HG02840 (cell line): ENCODE measurements around the gene TRAF2.

Experiments used
- ATAC-seq: cut with Tn5 transposase; IDR thresholded peaks from one replicate; pipeline ENCODE4 v1.9.1; 2021; ENCODE audit warnings: mild to moderate bottlenecking, moderate library complexity, moderate number of reproducible peaks; ENCODE audit not compliant: unreplicated experiment, low FRiP score

TRAF2 gene

DNA sequence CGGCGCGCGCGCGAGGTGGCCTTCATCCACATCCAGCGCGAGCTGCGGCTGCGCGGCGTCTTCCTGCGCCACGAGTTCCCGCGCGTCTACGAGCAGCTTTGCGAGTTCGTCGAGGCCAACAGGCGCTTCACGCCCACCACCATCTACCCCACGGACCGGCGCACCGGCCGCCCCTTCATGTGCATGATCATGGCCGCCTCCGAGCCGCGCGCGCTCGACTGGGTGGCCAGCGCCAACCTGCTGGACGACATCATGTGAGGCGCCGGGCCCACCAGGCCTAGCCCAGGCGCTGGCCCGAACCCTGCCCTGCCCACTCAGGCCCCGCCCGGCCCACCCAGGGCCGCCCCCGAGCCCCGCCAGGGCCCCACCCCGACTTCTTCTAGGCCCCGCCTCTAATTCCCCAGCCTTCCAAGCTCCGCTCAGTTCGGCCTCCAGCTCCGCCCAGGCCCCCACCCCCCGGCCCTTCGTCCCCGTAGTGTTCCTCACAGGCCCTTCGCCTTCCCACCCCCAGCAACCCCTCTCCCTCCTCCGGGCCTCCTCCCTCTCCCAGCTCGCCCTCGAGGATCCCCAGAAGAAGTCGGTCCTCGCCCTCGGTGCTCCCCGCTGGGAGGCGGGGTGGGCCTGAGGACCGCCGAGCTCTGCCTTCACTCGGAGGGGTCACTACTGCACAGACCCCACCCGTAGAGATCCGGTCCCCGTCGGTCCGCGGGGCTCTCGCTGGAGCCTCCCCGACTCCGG, 39.1 kb upstream of the TRAF2 start:
- ATAC-seq = no peak

DNA sequence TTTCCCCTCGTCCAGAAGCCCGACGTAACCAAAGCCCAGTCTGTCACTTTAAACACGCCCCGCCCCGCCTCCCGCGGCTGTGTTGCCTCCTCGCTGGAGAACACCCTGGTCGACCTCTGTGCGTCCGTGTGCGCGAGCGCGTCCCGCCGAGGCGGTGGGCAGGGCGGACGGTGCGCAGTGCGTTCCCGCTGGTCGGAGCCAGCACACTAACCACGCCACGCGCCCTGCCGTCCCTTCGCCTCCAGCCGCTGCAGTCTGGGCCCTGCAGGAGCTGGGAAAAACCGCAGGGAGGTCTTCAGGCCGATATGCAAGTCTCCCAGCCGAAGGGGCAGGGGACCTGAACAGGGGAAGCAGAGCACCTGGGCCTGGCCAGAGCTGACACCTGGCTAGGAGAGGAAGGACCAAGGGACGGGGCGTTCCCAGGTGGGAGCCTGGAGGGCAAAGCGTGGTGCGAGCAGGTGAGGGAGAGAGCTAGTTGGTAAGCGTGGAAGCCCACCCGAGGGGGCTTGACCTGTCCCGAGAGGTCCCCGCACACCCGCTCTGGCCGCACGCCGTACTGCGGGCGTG, 38.4 kb upstream of the TRAF2 start:
- ATAC-seq = no peak

DNA sequence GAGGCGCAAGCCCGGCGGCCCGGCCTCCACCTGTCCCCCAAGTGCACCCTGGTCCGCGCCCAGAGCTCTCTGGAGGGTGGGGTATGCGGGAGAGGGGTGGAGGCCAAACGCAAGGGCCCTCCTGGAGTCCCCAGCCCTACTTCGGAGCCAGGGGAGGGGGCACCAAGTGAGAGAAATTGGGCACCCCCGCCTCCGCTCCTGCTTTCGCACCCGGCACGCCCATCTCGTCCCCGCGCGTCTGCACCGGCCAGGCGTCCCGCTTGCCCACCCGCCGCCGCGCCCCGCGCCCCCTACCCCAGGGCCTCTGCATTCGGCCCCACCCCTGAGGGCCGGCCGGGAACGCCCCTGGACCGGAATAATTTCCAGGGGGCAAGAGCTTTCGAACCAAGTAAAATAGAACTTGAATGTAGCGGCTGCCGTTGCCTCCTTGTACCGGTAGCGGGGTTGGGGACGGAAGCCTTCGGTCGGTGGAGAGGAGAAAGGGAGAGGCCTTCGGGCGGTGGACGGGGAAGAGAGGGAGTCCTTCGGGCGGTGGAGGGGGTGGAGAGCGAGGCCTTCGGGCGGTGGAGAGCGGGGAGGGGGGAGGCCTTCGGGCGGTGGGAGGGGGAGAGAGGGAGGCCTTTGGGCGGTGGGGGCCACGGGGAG, 37.8 kb upstream of the TRAF2 start:
- no peak for ATAC-seq

DNA sequence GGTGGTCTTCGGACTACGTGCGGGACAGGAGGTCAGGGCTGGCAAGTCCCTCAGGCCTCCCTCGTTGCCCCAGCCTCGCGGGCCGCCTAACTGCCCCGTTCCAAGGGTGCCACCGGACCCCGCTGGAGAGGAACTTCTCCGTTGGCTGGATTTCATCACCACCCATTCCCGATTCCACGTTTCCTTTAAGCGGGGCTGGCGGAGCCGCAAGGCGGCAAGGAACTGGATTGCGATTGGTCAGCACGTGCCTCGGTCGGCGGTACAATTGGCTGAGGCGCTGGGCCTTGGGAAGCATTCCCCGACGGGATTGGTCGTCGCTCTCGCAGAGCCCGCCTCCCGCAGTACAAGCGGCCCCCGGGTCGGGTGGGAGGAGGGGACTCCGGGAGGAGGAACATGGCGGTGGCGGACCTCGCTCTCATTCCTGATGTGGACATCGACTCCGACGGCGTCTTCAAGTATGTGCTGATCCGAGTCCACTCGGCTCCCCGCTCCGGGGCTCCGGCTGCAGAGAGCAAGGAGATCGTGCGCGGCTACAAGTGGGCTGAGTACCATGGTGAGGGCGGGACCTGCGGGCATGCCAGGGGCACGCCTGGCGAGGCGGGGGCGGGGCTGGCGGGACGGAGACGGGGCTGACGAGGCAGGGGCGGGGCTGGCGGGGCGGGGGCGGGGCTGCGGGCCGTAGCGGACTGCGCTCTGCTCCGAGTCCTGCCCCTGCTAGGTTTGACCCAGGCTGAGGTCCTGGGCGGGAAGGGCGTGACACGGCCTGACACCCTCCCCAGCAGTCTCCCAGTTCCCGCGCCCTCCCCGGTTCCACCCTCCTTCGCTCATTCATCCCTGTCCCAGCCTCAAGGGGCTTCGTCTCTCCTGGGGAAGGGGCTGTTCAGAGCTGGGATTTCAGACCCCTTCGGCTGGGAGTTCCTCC, 37.0 kb upstream of the TRAF2 start, which contains the start of gene PHPT1:
Gene PHPT1, plus strand, starts transcription at position 372 of the 922 bp plus-strand sequence. Its CDS starts 22 bp downstream, at position 394.
- peak; percentile 85 for ATAC-seq

DNA sequence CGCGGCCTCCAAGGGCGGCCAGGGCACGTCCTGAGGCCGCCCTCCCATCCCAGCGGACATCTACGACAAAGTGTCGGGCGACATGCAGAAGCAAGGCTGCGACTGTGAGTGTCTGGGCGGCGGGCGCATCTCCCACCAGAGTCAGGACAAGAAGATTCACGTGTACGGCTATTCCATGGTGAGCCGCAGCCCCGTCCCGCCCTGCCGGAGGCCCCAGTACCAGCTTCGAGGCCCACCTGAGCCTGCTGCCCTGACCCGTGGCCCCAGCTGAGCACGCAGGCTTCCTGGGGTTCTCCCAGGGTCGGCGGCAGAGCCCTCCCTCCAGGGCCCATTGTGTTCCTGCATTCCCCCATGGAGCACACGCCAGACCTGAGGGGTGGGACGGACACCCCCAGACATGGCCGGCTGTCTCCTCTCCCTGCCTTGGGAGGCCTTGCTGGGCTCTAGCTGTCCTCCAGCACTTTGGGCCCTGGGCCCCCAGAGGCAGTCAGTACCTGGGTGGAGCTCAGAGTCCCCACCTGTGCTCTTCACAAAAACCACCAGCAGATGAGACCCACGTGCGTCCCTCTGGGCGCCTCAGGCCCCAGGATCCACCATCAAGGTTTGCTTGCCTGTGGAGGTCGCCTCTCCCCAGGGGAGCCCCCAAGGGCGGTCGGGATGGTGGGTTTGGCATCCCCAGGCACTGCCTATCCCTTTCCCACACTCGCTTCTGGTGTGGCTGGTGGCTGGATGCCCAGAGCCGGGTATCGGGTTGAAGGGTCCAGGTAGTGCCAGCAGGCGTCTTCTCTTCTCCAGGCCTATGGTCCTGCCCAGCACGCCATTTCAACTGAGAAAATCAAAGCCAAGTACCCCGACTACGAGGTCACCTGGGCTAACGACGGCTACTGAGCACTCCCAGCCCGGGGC, 36.1 kb upstream of the TRAF2 start:
- ATAC-seq = no peak

DNA sequence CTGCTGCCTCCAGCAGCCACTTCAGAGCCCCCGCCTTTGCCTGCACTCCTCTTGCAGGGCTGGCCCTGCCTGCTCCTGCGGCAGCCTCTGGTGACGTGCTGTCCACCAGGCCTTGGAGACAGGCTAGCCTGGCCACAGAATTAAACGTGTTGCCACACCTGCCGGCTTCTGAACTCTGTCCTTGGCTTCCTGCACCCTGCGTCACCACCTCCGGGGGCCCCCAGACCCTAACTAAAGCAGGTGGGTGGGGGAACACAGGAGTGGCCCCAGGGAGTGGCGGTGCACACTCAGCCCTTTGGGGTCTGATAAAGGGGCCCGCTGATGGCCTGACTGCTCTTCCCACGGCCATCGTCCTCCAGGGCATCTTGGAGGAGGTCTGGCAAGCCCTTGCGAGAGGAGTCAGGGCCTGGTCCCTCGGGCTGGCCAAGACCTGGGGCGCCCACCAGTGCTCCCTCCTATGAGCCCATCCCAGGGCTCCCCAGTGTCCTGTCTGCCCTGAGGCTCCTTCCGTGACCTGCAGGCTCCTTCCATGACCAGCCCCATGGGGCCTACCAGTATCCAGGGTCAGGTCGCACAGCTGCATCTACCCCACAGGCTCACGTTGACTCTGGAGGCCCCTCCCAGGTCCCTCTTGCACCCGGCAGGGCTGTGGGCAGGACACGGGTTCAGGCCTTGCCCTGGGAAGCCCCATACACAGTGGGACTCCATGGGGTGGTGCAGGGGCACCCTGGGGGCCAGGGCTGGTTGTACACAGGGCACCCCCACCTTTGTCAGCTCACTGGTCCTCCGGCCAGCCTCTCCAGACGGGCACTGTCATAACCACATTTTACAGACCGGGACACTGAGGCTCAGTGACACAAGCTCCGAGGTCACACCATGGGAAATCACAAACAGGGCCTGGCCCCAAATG, 35.2 kb upstream of the TRAF2 start:
- ATAC-seq = no peak

DNA sequence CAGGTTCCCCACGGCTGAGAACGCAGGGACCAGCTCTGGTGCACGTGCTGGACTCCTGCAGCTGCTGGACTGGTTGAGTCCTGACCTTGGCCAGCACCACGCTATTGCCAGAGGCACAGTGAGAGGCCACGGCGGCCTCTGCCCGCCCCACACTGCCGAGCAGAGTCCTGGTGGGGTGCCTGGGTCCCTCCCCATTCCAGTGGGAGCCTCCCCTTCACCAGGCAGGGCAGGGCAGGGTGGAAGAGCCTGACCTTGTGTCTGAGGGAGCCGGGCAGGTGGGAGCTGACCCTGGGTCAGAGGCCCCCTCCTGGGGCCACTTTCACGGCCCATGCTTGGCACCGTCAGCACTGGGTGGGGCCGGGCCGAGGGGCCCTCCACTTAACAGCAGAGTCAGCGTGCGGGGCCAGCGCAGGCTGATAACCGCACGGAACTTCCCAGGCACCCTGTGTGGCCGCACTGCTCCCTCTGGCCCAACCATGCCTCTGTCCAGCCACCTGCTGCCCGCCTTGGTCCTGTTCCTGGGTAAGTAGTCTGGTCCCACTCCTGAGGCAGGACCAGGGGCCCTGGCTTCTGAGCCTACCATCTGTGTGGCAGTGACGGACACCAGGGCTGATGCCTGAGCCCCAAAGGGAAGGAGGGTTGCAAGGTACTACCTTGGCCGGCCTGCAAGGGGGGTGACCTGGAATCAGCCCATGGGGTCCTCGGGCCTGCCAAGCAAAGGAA, 34.2 kb upstream of the TRAF2 start, which contains the start of gene MAMDC4:
Gene MAMDC4, plus strand, starts transcription at position 406 of the 723 bp plus-strand sequence. Its CDS starts 71 bp downstream, at position 477.
- ATAC-seq = no peak

DNA sequence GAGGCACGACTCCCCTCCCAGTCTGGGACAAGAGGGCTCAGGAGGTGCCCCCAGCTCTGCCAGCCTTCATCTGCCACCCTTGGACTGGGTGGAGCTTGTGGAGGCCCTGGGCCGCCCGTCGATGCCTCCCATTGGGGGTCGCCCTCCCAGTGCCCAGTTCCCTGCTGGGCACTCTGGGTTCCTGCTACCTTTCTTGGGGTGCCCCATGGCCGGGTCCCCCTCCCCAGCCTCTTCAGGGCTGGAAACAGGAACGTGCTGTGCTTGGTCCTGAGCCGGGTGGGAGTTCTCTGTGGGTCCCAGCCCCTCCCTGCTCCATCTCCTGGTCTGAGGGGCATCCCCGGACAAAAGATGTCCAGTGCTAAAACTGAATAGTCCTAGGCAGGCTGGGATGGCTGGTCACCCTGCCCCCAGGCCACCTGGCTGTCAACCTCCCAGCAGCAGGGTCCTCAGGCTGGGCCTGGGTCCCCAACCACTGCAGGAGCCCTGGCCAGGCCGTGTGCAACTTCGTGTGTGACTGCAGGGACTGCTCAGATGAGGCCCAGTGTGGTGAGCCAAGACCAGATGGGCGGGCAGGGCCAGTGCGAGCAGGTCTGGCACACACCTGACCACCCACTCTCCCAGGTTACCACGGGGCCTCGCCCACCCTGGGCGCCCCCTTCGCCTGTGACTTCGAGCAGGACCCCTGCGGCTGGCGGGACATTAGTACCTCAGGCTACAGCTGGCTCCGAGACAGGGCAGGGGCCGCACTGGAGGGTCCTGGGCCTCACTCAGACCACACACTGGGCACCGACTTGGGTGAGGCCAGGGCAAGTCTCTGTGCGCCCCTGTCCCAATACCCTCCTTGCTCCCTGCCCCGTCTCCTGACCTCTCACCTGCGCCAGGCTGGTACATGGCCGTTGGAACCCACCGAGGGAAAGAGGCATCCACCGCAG, 33.4 kb upstream of the TRAF2 start:
- ATAC-seq = no peak

DNA sequence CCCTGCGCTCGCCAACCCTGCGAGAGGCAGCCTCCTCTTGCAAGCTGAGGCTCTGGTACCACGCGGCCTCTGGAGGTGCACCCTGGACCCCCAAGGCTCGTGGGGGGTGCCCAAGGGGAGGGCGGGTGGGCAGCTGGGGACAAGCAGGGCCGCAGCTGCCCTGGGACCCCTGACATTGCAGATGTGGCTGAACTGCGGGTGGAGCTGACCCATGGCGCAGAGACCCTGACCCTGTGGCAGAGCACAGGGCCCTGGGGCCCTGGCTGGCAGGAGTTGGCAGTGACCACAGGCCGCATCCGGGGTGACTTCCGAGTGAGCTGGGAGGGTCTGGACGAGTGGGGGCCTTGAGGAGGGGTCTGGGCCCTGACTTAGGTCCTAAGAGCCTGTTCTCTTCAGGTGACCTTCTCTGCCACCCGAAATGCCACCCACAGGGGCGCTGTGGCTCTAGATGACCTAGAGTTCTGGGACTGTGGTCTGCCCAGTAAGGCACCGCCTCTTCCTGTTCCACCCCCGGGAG, 32.7 kb upstream of the TRAF2 start:
- no peak for ATAC-seq

DNA sequence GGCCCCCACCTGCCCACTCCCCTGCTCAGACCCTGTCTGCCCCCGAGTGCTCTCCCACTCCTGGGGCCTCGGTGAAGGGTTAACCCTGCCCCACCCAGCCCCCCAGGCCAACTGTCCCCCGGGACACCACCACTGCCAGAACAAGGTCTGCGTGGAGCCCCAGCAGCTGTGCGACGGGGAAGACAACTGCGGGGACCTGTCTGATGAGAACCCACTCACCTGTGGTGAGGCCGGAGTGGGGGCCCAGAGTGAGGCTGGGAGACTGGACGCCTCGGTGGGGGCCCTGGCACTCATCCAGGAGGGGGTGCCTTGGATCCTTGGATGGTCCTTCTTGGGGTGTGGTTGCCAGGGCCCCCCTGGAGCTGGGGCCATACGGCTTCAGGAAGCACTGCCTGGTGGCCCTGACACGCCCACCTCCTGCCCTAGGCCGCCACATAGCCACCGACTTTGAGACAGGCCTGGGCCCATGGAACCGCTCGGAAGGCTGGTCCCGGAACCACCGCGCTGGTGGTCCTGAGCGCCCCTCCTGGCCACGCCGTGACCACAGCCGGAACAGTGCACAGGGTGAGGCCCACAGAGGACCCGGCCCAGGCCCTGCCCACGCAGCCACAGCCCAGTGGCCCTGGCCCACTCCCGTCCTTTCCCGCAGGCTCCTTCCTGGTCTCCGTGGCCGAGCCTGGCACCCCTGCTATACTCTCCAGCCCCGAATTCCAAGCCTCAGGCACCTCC, 32.0 kb upstream of the TRAF2 start:
- ATAC-seq = no peak

DNA sequence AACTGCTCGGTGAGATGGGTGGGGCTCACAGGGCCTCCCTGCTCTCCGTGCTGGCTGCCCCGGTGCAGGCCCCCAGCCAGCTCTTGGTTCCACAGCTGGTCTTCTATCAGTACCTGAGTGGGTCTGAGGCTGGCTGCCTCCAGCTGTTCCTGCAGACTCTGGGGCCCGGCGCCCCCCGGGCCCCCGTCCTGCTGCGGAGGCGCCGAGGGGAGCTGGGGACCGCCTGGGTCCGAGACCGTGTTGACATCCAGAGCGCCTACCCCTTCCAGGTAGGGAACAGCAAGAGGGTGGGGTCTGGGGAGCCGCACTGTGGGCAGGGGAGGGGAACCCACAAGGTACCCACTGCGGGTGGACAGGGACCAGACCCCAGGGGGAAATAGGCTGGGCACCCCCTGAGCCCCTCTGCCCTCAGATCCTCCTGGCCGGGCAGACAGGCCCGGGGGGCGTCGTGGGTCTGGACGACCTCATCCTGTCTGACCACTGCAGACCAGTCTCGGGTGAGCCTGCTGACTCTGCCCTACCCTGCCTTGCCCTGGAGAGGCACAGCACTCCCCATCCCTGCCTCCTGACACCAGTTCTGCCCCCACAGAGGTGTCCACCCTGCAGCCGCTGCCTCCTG, 31.4 kb upstream of the TRAF2 start:
- no peak for ATAC-seq

DNA sequence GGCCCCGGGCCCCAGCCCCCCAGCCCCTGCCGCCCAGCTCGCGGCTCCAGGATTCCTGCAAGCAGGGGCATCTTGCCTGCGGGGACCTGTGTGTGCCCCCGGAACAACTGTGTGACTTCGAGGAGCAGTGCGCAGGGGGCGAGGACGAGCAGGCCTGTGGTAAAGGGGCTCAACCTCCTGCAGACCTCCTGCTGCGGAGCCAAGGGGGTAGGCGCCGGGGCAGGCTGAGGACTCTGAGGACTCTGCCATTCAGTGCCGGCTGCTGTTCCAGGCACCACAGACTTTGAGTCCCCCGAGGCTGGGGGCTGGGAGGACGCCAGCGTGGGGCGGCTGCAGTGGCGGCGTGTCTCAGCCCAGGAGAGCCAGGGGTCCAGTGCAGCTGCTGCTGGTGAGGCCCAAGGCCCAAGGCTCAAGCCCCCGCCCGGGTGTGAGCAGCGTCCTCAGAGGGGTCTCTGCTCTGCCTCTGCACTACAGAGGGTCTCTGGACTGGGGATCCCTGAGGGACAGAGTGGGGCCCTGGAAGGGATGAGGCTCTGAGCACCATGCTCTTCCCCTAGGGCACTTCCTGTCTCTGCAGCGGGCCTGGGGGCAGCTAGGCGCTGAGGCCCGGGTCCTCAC, 30.7 kb upstream of the TRAF2 start:
- ATAC-seq = no peak

DNA sequence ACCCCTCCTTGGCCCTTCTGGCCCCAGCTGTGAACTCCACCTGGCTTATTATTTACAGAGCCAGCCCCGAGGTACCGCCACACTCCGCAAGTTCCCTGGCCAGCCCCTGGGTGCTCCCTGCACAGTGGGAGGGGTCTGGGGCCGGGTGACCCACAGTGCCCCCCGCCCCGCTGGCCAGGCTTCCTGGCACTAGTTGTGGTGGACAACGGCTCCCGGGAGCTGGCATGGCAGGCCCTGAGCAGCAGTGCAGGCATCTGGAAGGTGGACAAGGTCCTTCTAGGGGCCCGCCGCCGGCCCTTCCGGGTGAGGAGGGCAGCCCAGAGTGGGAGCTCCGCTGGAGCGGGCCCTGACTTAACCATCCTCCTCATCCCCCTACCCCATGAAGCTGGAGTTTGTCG, 30.2 kb upstream of the TRAF2 start:
- ATAC-seq = no peak

DNA sequence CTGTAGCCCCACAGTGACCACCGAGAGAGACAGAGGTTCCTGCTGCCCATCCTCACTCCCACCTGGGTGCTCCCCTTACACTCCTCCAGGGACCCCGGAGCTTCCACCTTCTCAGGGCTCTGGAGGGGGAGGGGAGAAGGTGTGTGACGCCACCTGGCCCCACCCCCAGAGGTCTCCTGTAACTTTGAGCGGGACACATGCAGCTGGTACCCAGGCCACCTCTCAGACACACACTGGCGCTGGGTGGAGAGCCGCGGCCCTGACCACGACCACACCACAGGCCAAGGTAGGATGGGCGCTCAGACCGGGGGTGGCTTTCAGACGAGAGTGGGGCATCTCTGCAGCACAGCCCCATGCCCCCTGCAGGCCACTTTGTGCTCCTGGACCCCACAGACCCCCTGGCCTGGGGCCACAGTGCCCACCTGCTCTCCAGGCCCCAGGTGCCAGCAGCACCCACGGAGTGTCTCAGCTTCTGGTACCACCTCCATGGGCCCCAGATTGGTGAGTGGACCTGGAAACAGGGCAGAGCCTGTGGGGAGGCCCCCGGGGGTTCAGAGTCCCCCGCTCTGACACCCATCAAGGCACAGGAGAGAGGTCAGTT, 29.7 kb upstream of the TRAF2 start:
- ATAC-seq = no peak

DNA sequence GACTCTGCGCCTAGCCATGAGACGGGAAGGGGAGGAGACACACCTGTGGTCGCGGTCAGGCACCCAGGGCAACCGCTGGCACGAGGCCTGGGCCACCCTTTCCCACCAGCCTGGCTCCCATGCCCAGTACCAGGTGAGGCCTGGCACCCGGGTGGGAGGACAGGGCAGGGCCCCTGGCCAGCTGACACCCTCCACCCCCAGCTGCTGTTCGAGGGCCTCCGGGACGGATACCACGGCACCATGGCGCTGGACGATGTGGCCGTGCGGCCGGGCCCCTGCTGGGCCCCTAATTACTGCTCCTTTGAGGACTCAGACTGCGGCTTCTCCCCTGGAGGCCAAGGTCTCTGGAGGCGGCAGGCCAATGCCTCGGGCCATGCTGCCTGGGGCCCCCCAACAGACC, 29.1 kb upstream of the TRAF2 start:
- ATAC-seq = no peak
